Measurements from ENCODE around the gene HEPN1.

HEPN1 gene

GRCh38 chr11:124872280-124872679 lies 46.8 kb upstream of the HEPN1 start:
- H3K9ac ChIP-seq (ENCODE audit: low read depth, low read length, poor library complexity) = no peak overlapping the region
- peak overlapping the region; percentile 47 for H2AK5ac ChIP-seq (ENCODE audit: low read depth, low read length)
- H2BK5ac ChIP-seq (ENCODE audit: low read length) = no peak overlapping the region
- no peak overlapping the region for H3K23ac ChIP-seq (ENCODE audit: low read depth, low read length, poor library complexity)
- H3K4ac ChIP-seq (ENCODE audit: low read length) = no peak overlapping the region
- H3K4me2 ChIP-seq (ENCODE audit: insufficient read depth, low read length, poor library complexity, severe bottlenecking) = no peak overlapping the region
- H3K27me3 ChIP-seq (ENCODE audit: control insufficient read depth in 3 of 3, insufficient read depth in 3 of 3, low read depth in 1 of 3, low read length in 3 of 3) = peaks cover 20 to 86% (median 63%) of the 10 kb centered on the region in 3 experiments
- H2BK15ac ChIP-seq (ENCODE audit: low read length) = no peak overlapping the region
- H3K36me3 ChIP-seq (replicated peaks in 1 of 2; ENCODE audit: control insufficient read depth in 2 of 2, insufficient read depth in 2 of 2, low read length in 2 of 2) = no peaks in the 10 kb centered on the region
- H4K91ac ChIP-seq (ENCODE audit: low read depth, low read length, poor library complexity) = no peak overlapping the region
- H4K8ac ChIP-seq (ENCODE audit: low read depth, low read length) = no peak overlapping the region
- H3K9me3 ChIP-seq (replicated peaks in 1 of 2; ENCODE audit: control insufficient read depth in 2 of 2, insufficient read depth in 1 of 2, low read depth in 1 of 2, low read length in 2 of 2) = no peaks in the 10 kb centered on the region
- peaks cover 2% of the 10 kb centered on the region for H3K79me1 ChIP-seq (ENCODE audit: low read depth, low read length)
- DNase-seq (ENCODE audit: low spot score) = no peak
- no peak overlapping the region for H3K4me3 ChIP-seq (ENCODE audit: low read length in 2 of 2)
- H2BK120ac ChIP-seq (ENCODE audit: low read depth, low read length) = no peak overlapping the region
- peak overlapping the region; percentile 15 for H3K18ac ChIP-seq (ENCODE audit: low read length)
- H2AFZ ChIP-seq (ENCODE audit: low read length) = no peak overlapping the region
- WGBS, 2 donors (ENCODE audit: extremely low coverage in 2 of 2, insufficient read length in 2 of 2, insufficient replicate concordance in 1 of 2) = no CpG with 5 or more reads among the region's 8 CpGs
- H3K27ac ChIP-seq (replicated peaks; ENCODE audit: low read length) = no peak overlapping the region
- H3K4me1 ChIP-seq (ENCODE audit: control insufficient read depth in 2 of 2, insufficient read depth in 1 of 2, low read depth in 1 of 2, low read length in 2 of 2) = peaks cover 2 to 12% of the 10 kb centered on the region in 2 donors
- peak overlapping the region; percentile 51 for H2BK12ac ChIP-seq (ENCODE audit: low read length)
- H3K14ac ChIP-seq (ENCODE audit: low read length) = no peak overlapping the region

GRCh38 chr11:124872741-124873140 lies 46.3 kb upstream of the HEPN1 start:
- H2AFZ ChIP-seq (ENCODE audit: low read length) = no peak overlapping the region
- no peak overlapping the region for H3K18ac ChIP-seq (ENCODE audit: low read length)
- DNase-seq (ENCODE audit: low spot score) = no peak
- no peak overlapping the region for H2BK12ac ChIP-seq (ENCODE audit: low read length)
- H2BK120ac ChIP-seq (ENCODE audit: low read depth, low read length) = peak overlapping the region; percentile 41
- H4K8ac ChIP-seq (ENCODE audit: low read depth, low read length) = no peak overlapping the region
- H3K27ac ChIP-seq (replicated peaks; ENCODE audit: low read length) = no peak overlapping the region
- no CpG with 5 or more reads among the region's 9 CpGs for WGBS, 2 donors (ENCODE audit: extremely low coverage in 2 of 2, insufficient read length in 2 of 2, insufficient replicate concordance in 1 of 2)
- H3K9ac ChIP-seq (ENCODE audit: low read depth, low read length, poor library complexity) = no peak overlapping the region
- H3K9me3 ChIP-seq (replicated peaks in 1 of 2; ENCODE audit: control insufficient read depth in 2 of 2, insufficient read depth in 1 of 2, low read depth in 1 of 2, low read length in 2 of 2) = no peaks in the 10 kb centered on the region
- peaks cover 17 to 82% (median 61%) of the 10 kb centered on the region in 3 experiments for H3K27me3 ChIP-seq (ENCODE audit: control insufficient read depth in 3 of 3, insufficient read depth in 3 of 3, low read depth in 1 of 3, low read length in 3 of 3)
- no peak overlapping the region for H3K4me2 ChIP-seq (ENCODE audit: insufficient read depth, low read length, poor library complexity, severe bottlenecking)
- peaks cover 2% of the 10 kb centered on the region for H3K79me1 ChIP-seq (ENCODE audit: low read depth, low read length)
- no peak overlapping the region for H3K23ac ChIP-seq (ENCODE audit: low read depth, low read length, poor library complexity)
- H2BK15ac ChIP-seq (ENCODE audit: low read length) = peak overlapping the region; percentile 30
- no peak overlapping the region for H3K4ac ChIP-seq (ENCODE audit: low read length)
- no peak overlapping the region for H2AK5ac ChIP-seq (ENCODE audit: low read depth, low read length)
- no peak overlapping the region for H2BK5ac ChIP-seq (ENCODE audit: low read length)
- no peaks in the 10 kb centered on the region for H3K36me3 ChIP-seq (replicated peaks in 1 of 2; ENCODE audit: control insufficient read depth in 2 of 2, insufficient read depth in 2 of 2, low read length in 2 of 2)
- no peak overlapping the region for H4K91ac ChIP-seq (ENCODE audit: low read depth, low read length, poor library complexity)
- H3K4me3 ChIP-seq (ENCODE audit: low read length in 2 of 2) = no peak overlapping the region
- H3K14ac ChIP-seq (ENCODE audit: low read length) = no peak overlapping the region
- H3K4me1 ChIP-seq (ENCODE audit: control insufficient read depth in 2 of 2, insufficient read depth in 1 of 2, low read depth in 1 of 2, low read length in 2 of 2) = peaks cover 2 to 13% of the 10 kb centered on the region in 2 donors

- peaks cover 2% of the 10 kb centered on the region for H3K79me1 ChIP-seq (ENCODE audit: low read depth, low read length)
- no peak overlapping the region for H3K27ac ChIP-seq (replicated peaks; ENCODE audit: low read length)
- H2BK120ac ChIP-seq (ENCODE audit: low read depth, low read length) = no peak overlapping the region
- no peak overlapping the region for H3K23ac ChIP-seq (ENCODE audit: low read depth, low read length, poor library complexity)
- no peak overlapping the region for H2BK12ac ChIP-seq (ENCODE audit: low read length)
- H3K4me2 ChIP-seq (ENCODE audit: insufficient read depth, low read length, poor library complexity, severe bottlenecking) = no peak overlapping the region
- H3K18ac ChIP-seq (ENCODE audit: low read length) = no peak overlapping the region
- no peak overlapping the region for H4K91ac ChIP-seq (ENCODE audit: low read depth, low read length, poor library complexity)
- no peak overlapping the region for H3K4ac ChIP-seq (ENCODE audit: low read length)
- H3K4me3 ChIP-seq (ENCODE audit: low read length in 2 of 2) = no peak overlapping the region
- H2AFZ ChIP-seq (ENCODE audit: low read length) = no peak overlapping the region
- H3K4me1 ChIP-seq (ENCODE audit: control insufficient read depth in 2 of 2, insufficient read depth in 1 of 2, low read depth in 1 of 2, low read length in 2 of 2) = peaks cover 2 to 12% of the 10 kb centered on the region in 2 donors
- no peak overlapping the region for H2BK5ac ChIP-seq (ENCODE audit: low read length)
- no peak overlapping the region for H3K14ac ChIP-seq (ENCODE audit: low read length)
- no peaks in the 10 kb centered on the region for H3K9me3 ChIP-seq (replicated peaks in 1 of 2; ENCODE audit: control insufficient read depth in 2 of 2, insufficient read depth in 1 of 2, low read depth in 1 of 2, low read length in 2 of 2)
- WGBS, 2 donors (ENCODE audit: extremely low coverage in 2 of 2, insufficient read length in 2 of 2, insufficient replicate concordance in 1 of 2) = no CpG with 5 or more reads among the region's 8 CpGs
- no peak overlapping the region for H2AK5ac ChIP-seq (ENCODE audit: low read depth, low read length)
- H2BK15ac ChIP-seq (ENCODE audit: low read length) = no peak overlapping the region
- H3K36me3 ChIP-seq (replicated peaks in 1 of 2; ENCODE audit: control insufficient read depth in 2 of 2, insufficient read depth in 2 of 2, low read length in 2 of 2) = no peaks in the 10 kb centered on the region
- H3K9ac ChIP-seq (ENCODE audit: low read depth, low read length, poor library complexity) = no peak overlapping the region
- no peak overlapping the region for H4K8ac ChIP-seq (ENCODE audit: low read depth, low read length)
- DNase-seq (ENCODE audit: low spot score) = no peak
- peaks cover 8 to 70% (median 51%) of the 10 kb centered on the region in 3 experiments for H3K27me3 ChIP-seq (ENCODE audit: control insufficient read depth in 3 of 3, insufficient read depth in 3 of 3, low read depth in 1 of 3, low read length in 3 of 3)
Observed at GRCh38 chr11:124873951-124874350, 45.1 kb upstream of the HEPN1 start.

- Histone ChIP-seq H3K4me2 (ENCODE audit: insufficient read depth, low read length, poor library complexity, severe bottlenecking) (no peak overlapping the region), H4K91ac (ENCODE audit: low read depth, low read length, poor library complexity) (no peak overlapping the region), H2BK12ac (ENCODE audit: low read length) (no peak overlapping the region), H3K9ac (ENCODE audit: low read depth, low read length, poor library complexity) (no peak overlapping the region), H3K36me3 (replicated peaks in 1 of 2; ENCODE audit: control insufficient read depth in 2 of 2, insufficient read depth in 2 of 2, low read length in 2 of 2) (no peaks in the 10 kb centered on the region), H3K27ac (replicated peaks; ENCODE audit: low read length) (no peak overlapping the region), H3K79me1 (ENCODE audit: low read depth, low read length) (peaks cover 2% of the 10 kb centered on the region), H2AK5ac (ENCODE audit: low read depth, low read length) (peak overlapping the region; percentile 3), H3K23ac (ENCODE audit: low read depth, low read length, poor library complexity) (peak overlapping the region; percentile 23), H3K4ac (ENCODE audit: low read length) (no peak overlapping the region), H3K4me3 (ENCODE audit: low read length in 2 of 2) (no peak overlapping the region), H2BK15ac (ENCODE audit: low read length) (peak overlapping the region; percentile 90), H3K14ac (ENCODE audit: low read length) (no peak overlapping the region), H3K9me3 (replicated peaks in 1 of 2; ENCODE audit: control insufficient read depth in 2 of 2, insufficient read depth in 1 of 2, low read depth in 1 of 2, low read length in 2 of 2) (no peaks in the 10 kb centered on the region), H3K4me1 (ENCODE audit: control insufficient read depth in 2 of 2, insufficient read depth in 1 of 2, low read depth in 1 of 2, low read length in 2 of 2) (peaks cover 2 to 11% of the 10 kb centered on the region in 2 donors), H2AFZ (ENCODE audit: low read length) (no peak overlapping the region), H4K8ac (ENCODE audit: low read depth, low read length) (no peak overlapping the region), H3K27me3 (ENCODE audit: control insufficient read depth in 3 of 3, insufficient read depth in 3 of 3, low read depth in 1 of 3, low read length in 3 of 3) (peaks cover 3 to 62% (median 43%) of the 10 kb centered on the region in 3 experiments), H2BK5ac (ENCODE audit: low read length) (no peak overlapping the region), H2BK120ac (ENCODE audit: low read depth, low read length) (no peak overlapping the region), H3K18ac (ENCODE audit: low read length) (no peak overlapping the region)
- WGBS, 2 donors (ENCODE audit: extremely low coverage in 2 of 2, insufficient read length in 2 of 2, insufficient replicate concordance in 1 of 2) = no CpG with 5 or more reads among the region's 7 CpGs
- no peak for DNase-seq (ENCODE audit: low spot score)
Observed at GRCh38 chr11:124874571-124875255, 44.3 kb upstream of the HEPN1 start.
